ENCODE data around the gene CTNNA3.

- no peak for TF ChIP-seq CTCF (IDR thresholded peaks at IDR 0.05)
- TF ChIP-seq POLR2AphosphoS5 (IDR thresholded peaks at IDR 0.05) = no peak
- TF ChIP-seq POLR2A (IDR thresholded peaks at IDR 0.05) = no peak
Observed at GRCh38 chr10:67573484-67573883, 122.5 kb downstream of the CTNNA3 start.
